ENCODE measurements around the gene ALKBH4.
A peak's percentile ranks its signal among the peaks of the same experiment; 100 is the strongest.
"Not testable (repeated sequence)": the region's sequence is repeated elsewhere in the genome, so short reads cannot be mapped to it uniquely, and the experiment has no call there.

Gene ALKBH4

DNA sequence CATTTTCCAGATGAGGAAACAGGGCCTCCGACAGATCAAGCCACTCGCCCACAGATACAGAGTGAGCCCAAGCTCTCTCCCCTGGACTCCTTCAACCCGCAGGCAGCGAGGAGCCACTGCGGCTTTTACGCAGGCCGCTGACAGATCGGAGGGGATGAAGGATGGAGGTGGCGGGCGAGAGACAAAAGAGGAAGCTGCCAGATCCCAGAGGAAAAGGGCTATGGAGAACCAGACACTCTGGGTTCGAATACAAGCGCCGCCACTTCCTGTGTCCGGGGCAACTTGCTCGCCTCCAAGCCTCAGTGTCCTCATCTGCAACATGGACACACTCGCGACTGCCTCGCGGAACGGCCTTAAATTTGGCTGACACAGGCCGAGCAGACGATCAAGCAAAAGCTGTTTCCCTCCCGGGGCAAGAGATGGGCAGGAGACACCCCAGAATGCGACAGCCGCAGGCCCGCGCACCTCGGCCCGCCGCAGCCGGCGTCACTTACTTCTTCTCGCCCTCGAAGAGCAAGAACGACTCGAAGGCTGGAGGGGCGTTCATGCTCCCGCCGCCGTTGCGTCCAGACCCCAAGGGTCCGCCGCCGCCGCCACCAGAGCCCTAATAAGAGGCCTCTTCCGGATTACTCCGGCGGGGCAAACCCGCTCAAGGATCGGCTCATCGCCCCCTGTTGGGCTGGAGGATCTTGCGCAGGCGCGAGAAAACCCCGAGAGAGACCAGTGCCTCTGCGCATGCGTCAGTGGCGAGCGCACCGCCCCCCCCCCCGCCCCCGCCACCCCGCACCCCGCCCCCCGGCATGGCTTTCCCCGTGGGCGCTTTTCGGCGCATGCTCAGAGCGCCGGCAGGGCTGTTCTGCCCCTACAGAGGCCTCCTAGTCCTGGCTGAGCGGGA is 13.9 kb upstream of the ALKBH4 start, which contains the start of gene POLR2J:
Gene POLR2J, minus strand, starts transcription at position 609 of the 895 bp plus-strand sequence. Its CDS starts 62 bp downstream, at position 547.
- peak; percentile 71 for DNase-seq (ENCODE audit: low read depth)

DNA sequence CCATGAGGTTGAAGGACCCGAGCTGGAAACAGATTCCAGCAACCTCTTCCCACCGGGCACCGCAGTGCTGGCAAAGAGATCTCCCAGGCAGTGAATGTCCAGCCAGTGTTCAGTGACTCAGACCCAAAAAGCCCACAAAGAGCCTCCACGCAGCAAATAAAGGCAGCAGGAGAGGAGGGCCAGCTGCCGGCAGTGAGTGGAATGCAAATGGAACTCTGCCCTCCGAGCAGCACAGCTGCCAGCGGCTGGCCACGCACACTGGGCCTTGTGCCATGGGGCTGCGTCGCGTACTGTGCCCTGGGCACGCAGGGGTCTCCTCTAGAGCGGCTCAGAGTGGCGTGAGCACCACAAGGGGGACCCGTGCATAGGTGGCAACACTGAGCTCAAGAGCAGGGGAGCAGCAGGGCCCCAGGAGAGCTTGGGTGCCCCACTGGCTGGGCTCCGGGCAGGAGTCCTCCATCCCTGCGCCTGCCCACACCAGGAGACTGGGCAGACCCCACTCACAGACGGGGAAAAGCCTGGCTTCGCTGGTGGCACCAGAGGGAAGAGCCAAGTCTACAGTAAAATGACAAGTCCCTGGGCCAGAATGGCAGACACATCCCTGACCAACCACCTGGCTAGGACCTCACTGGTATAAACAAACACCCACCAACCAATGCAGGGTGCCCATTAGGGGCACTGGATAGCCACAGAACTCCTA is 10.2 kb upstream of the ALKBH4 start:
- DNase-seq (ENCODE audit: low read depth) = not testable (repeated sequence)

GRCh38 chr7:102474116-102474515 is 9.5 kb upstream of the ALKBH4 start:
- DNase-seq (ENCODE audit: low read depth) = not testable (repeated sequence)

DNA sequence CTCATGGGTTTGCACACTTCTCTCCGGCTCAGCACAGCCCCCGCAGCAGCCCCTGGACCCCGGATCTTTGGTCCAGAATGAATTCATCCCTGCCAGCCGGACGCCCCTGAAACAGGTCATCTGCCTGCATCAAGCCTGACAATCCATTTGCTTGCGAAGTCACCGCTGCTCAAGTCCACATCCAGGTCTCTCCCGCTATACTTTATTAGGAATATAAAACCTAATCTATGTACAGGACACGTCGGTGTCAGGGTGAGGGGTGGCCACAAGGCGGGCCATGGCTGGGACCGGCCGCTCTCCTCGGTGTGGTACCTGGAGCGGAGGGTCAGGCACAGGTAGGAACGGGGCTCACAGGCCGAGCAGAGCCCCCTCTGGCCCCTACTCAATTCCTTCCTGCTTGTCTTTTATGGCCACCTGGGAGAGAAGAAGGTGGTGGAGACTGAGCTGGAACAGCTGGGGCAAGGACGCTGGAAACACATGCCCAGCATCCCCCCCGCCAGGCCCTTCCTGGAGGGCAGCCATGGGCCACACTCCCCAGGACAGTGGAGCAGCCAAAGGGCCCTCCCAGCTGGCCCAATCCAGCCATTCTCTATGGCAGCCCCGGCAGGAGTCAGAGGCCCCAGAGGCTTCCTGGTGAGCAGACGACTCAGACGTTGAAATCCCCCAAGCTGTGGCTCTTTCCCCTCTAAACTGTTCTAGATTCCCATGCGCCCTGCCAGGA is 8.8 kb upstream of the ALKBH4 start:
- no peak for DNase-seq (ENCODE audit: low read depth)

DNA sequence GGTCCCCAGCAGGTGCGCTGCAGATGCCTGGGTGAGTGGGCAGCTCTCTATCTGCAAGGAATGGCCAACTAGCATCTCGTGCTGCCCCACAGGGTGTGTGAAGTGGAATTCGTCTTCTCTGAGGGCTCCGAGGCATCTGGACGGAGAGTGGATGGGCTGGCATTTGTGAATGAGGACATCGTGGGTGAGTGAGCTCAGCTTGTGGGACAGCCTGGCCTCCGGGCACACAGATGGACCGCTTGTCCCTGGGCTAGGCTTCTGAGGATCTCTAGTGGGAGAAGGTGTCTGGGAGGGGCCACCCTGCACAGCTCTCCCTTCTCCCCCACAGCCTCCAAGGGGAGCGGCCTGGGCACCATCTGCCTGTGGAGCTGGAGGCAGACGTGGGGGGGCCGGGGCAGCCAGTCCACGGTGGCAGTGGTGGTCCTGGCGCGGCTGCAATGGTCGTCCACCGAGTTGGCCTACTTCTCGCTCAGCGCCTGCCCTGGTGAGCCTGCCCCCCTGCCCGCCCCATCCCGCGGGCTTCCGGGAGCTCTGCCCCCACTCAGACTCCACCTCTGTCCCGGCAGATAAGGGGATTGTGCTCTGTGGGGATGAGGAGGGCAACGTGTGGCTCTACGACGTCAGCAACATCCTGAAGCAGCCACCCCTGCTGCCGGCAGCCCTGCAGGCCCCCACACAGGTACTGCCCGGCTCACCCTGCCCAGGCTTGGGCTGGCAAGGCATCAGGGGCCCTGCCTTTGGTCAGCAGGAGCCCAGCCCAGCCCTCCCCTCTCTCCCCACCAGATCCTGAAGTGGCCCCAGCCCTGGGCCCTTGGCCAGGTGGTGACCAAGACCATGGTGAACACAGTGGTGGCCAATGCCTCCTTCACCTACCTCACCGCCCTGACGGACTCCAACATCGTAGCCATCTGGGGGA is 7.7 kb upstream of the ALKBH4 start:
- DNase-seq (ENCODE audit: low read depth) = no peak

DNA sequence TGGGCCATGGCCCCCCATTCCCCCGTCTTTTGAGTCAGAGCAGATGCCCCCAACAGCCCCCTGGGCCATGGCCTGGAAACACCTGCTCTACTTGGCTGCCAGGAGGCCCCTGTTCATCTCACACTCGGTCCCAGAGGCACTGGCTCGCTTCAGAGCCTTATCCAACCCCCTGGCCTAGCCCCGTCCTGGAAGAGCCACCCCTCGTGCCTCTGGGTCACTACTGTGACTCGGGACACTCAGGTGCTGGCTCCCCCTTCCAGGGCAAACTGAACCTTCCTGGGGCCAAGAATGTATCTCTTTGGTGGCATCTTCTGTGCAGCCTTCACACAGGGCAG is 7.1 kb upstream of the ALKBH4 start:
- no peak for DNase-seq (ENCODE audit: low read depth)

GRCh38 chr7:102469972-102470825 is 5.5 kb upstream of the ALKBH4 start:
- no peak for DNase-seq (ENCODE audit: low read depth)

GRCh38 chr7:102469351-102469971 is 4.8 kb upstream of the ALKBH4 start:
- no peak for DNase-seq (ENCODE audit: low read depth)

DNA sequence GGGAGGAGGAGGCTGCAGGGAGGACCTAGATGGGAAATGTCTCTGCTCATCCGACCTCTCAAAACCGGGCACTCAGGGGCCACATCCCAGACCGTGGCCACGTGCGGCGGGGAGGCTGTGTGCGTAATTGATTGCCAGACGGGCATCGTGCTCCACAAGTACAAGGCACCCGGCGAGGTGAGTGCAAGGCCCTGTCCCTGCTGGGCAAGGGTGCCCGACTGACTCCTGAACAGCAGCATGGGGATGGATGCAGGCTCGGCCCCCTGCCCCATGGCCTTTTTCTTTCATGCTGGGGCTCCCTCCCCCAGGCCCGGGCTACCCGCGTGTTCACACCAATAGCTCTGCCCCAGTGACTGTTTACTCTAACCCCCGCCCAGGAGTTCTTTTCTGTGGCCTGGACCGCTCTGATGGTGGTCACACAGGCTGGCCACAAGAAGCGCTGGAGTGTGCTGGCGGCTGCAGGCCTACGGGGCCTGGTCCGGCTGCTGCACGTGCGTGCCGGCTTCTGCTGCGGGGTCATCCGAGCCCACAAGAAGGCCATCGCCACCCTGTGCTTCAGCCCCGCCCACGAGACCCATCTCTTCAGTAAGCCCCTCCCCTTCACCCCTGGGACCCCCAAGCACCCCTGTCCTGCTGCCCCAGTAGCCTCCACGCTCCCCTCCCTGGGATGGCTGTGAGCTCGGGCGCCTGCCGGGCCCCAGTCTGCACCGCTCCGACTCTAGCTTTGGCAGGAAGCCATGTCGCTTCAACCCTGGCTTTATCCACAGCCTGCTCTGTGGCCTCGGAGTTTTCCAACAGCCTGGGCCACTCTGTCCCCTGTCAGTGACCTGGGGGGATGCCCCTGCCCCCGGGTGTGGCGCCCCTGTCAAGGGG is 4.1 kb upstream of the ALKBH4 start:
- no peak for DNase-seq (ENCODE audit: low read depth)

- DNase-seq (ENCODE audit: low read depth) = no peak
These were observed 3.2 kb upstream of the ALKBH4 start for GRCh38 chr7:102467581-102468477.

- DNase-seq (ENCODE audit: low read depth) = no peak
These were observed 1.4 kb upstream of the ALKBH4 start for GRCh38 chr7:102466097-102466496.

DNA sequence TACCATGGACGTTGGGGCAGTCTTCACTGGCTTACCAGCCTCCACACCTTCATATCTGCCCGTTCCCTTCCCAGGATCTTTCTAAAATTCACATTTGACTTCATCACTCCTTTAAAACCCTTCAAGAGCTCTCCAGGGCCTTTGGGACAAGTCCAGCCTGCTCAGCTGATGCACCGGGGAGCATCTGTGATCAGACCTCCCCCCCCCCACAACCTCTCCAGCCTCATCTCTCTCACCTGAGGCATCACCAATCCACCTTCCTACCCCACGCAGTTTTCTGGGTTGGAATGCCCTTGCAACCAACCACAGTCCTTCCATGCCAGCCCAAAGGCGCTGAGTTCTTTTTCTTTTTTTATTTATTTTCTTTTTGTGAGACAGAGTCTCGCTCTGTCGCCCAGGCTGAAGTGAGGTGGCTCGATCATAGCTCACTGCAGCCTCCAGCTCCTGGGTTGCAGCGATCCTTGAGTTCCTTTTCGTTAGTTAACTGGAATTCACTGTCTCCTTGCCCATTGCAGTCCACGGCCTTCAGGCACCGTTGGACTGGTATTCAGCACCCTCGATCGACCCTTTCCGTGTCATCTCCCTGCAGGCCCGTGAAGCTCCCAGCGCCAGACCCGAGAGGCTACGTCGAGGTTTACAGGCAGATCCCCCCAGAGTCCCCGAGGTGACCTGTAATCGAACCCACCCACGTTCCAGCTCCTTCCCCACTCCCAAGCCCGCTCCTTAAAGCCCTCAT is 654 bp downstream of the ALKBH4 start:
- DNase-seq (ENCODE audit: low read depth) = no peak

DNA sequence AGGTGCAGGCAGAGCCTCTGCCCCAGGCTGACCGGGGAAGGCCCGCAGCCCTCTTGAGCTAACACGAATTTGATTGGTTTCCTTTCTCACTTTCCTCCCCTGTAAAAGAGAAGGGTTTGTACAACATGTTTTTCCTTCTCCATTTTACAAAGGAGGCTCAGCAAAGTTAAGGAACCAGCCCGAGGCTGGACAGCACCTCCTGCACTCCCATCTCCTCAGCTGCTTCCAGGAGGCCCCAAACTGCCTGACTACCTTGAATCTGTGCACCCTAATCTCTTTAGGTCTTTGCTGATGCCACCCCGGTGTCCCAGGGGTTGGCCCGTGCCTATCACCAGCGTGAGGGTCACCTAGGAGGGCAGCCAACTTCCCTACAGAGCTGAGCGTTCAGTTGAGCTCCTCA is 4.2 kb downstream of the ALKBH4 start:
- DNase-seq (ENCODE audit: low read depth) = no peak

- no peak for DNase-seq (ENCODE audit: low read depth)
These were observed 5.3 kb downstream of the ALKBH4 start for GRCh38 chr7:102459221-102459844.

- DNase-seq (ENCODE audit: low read depth) = no peak
These were observed 7.2 kb downstream of the ALKBH4 start for GRCh38 chr7:102457352-102457924.

GRCh38 chr7:102456327-102456726 is 8.3 kb downstream of the ALKBH4 start:
- no peak for DNase-seq (ENCODE audit: low read depth)

DNA sequence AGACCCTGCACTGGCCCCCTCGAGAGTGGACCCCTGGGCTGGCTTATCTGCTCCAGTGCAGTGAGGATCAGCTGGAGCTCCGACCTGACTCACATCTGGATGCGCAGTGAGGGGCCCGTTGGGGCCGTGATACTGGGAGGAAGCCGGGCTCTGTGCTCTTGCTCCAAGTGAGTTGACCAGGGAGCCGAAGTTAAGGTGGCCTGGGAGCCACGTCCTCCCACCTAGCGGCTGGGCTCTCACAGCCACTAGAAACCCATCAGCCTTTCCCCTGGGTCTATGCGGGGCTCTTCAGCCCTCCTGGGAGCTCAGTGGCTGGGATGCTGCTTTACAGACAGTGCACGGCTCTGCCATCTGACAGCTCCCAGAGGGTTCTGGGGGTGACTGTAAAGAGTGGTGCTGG is 9.1 kb downstream of the ALKBH4 start:
- no peak for DNase-seq (ENCODE audit: low read depth)
